K562 (cell line): ENCODE data around the gene LBHD2. TPM values are rescaled to one million over a fixed set of nuclear protein-coding genes. Genes with fewer than 3 reads are reported as not detected.

Source experiments
- ATAC-seq: fragments of 200-7000 bp; cut with Tn5 transposase; 3 replicates; pipeline ENCODE4 v1.9.1; 2020; ENCODE audit warnings: moderate library complexity
- BruUV-seq: library from RNA; stranded (reverse); fragments of 400-500 nt; replicated peaks from 2 replicates; lab custom pipeline; 2021; lab: Mats Ljungman, UMichigan
- CTCF ChIA-PET: fragments of 300-600 bp; formaldehyde crosslinking; extraction: SDS; loops from one replicate; lab custom pipeline; 2021; ENCODE audit warnings: low intra/inter-chr PET ratio; lab: Yijun Ruan, JAX
- POLR2A ChIA-PET: fragments of 300-600, 350-650 bp; sonication (Branson Sonifier 250); formaldehyde crosslinking; extraction: SDS; loops from one replicate; lab custom pipeline; 2021; ENCODE audit warnings: antibody characterized with exemption, inconsistent platforms; lab: Yijun Ruan, JAX
- DNase-seq, 4 experiments: peaks; one replicate each; pipeline versions ENCODE4 v3.0.0 to v3.0.0-alpha.2; 2011 to 2018; ENCODE audit warnings: low spot score in 3 of 4, mixed read lengths in 3 of 4; ENCODE audit errors: extremely low read depth in 1 of 4
- FAIRE-seq: peaks from 2 replicates; lab custom pipeline; 2011; peaks lifted over from hg19 to GRCh38; lab: Jason Lieb, UNC
- H2AFZ ChIP-seq: 2 replicates; pipeline ENCODE4 v1.6.0; 2011; ENCODE audit warnings: low read depth, low read length, control low read depth, inconsistent platforms
- H3K27ac ChIP-seq: fragments of 200-600 bp; 3 replicates; pipeline ENCODE4 v1.8.0; 2011; ENCODE audit warnings: low read depth, mild to moderate bottlenecking, control low read depth, inconsistent platforms, low read length, moderate library complexity, mixed read lengths; ENCODE audit errors: extremely low read depth
- H3K27me3 ChIP-seq, 2 experiments: fragments of 300-600 bp in 1 of 2; 2 replicates in 1 of 2; 3 replicates in 1 of 2; pipeline versions ENCODE4 v1.6.0 to v1.8.0; 2011; ENCODE audit warnings: inconsistent platforms in 2 of 2, low read length in 2 of 2, mild to moderate bottlenecking in 1 of 2, mixed read lengths in 1 of 2, moderate library complexity in 1 of 2; ENCODE audit not compliant: control insufficient read depth in 2 of 2, insufficient read depth in 2 of 2
- H3K36me3 ChIP-seq: fragments of 300-600 bp; 3 replicates; pipeline ENCODE4 v1.8.0; 2011; ENCODE audit warnings: mild to moderate bottlenecking, low read length, inconsistent platforms; ENCODE audit not compliant: control insufficient read depth, insufficient read depth
- H3K4me1 ChIP-seq, 2 experiments: fragments of 200-600 bp in 1 of 2; replicated peaks in 1 of 2; 2 replicates in 1 of 2; 3 replicates in 1 of 2; pipeline versions ENCODE4 v1.5.1 to v1.8.0; 2011; ENCODE audit warnings: inconsistent platforms in 2 of 2, low read length in 2 of 2, mild to moderate bottlenecking in 1 of 2, mixed read lengths in 1 of 2, moderate library complexity in 1 of 2; ENCODE audit not compliant: control insufficient read depth in 2 of 2, insufficient read depth in 2 of 2
- H3K4me2 ChIP-seq: 2 replicates; pipeline ENCODE4 v1.6.1; 2011; ENCODE audit warnings: low read length, control low read depth, inconsistent platforms, mixed read lengths; ENCODE audit not compliant: insufficient read depth
- H3K4me3 ChIP-seq: fragments of 200-600 bp; sonication (generic), shearing (Covaris generic); 2 replicates; pipeline ENCODE4 v1.5.1; 2016; ENCODE audit warnings: control low read depth, inconsistent platforms
- H3K79me2 ChIP-seq: fragments of 200-600 bp; 3 replicates; pipeline ENCODE4 v1.8.0; 2011; ENCODE audit warnings: low read length, inconsistent platforms; ENCODE audit not compliant: control insufficient read depth, insufficient read depth
- H3K9ac ChIP-seq, 2 experiments: 2 replicates each; pipeline versions ENCODE4 v1.6.0 to v1.6.1; 2011; ENCODE audit warnings: low read depth in 2 of 2, low read length in 2 of 2, control low read depth in 1 of 2, inconsistent platforms in 1 of 2, mild to moderate bottlenecking in 1 of 2, mixed read lengths in 1 of 2; ENCODE audit not compliant: insufficient read depth in 1 of 2
- H3K9me1 ChIP-seq: one replicate; pipeline ENCODE4 v1.6.0; 2011; ENCODE audit warnings: inconsistent platforms, mild to moderate bottlenecking, low read length, moderate library complexity; ENCODE audit not compliant: control insufficient read depth, insufficient read depth
- H3K9me3 ChIP-seq: replicated peaks from 2 replicates; pipeline ENCODE4 v1.5.1; 2011; ENCODE audit warnings: low read depth, low read length, inconsistent platforms; ENCODE audit not compliant: control insufficient read depth, insufficient read depth
- H4K20me1 ChIP-seq: replicated peaks from 2 replicates; pipeline ENCODE4 v1.6.1; 2011; ENCODE audit warnings: low read length, inconsistent platforms, mixed read lengths; ENCODE audit not compliant: control insufficient read depth, insufficient read depth
- EGR1 ChIP-seq: fragments of 450-650 bp; conservative IDR thresholded peaks from 2 replicates; pipeline ENCODE4 v1.6.1; 2017; ENCODE audit warnings: mild to moderate bottlenecking
- JUND ChIP-seq, 2 experiments: IDR thresholded peaks; 2 replicates in 1 of 2; 3 replicates in 1 of 2; pipeline ENCODE4 v1.6.1; 2011; ENCODE audit warnings: borderline replicate concordance in 2 of 2, low read depth in 2 of 2, low read length in 2 of 2, improper control_type of control experiment in 1 of 2, missing biosample characterization in 1 of 2, missing genetic modification characterization in 1 of 2, missing genetic modification reagents in 1 of 2
- KDM5B ChIP-seq: fragments of 200-600 bp; sonication (generic); IDR thresholded peaks from 2 replicates; pipeline ENCODE4 v1.6.1; 2012; ENCODE audit warnings: low read depth, mild to moderate bottlenecking, moderate library complexity, low read length, control low read depth, inconsistent platforms; ENCODE audit not compliant: insufficient replicate concordance
- L3MBTL2 ChIP-seq: fragments of 450-650 bp; IDR thresholded peaks from 2 replicates; pipeline ENCODE4 v1.6.1; 2016; ENCODE audit warnings: mild to moderate bottlenecking, moderate library complexity
- LEF1 ChIP-seq: fragments of 450-650 bp; IDR thresholded peaks from 2 replicates; pipeline ENCODE4 v1.6.1; 2016; ENCODE audit warnings: mild to moderate bottlenecking
- MAZ ChIP-seq, 2 experiments: fragments of 450-650 bp in 1 of 2; sonication (generic) in 1 of 2; formaldehyde crosslinking; IDR thresholded peaks in 1 of 2; conservative IDR thresholded peaks in 1 of 2; 2 replicates each; pipeline versions ENCODE4 v1.4.0 to v1.5.0; 2020; ENCODE audit warnings: mild to moderate bottlenecking in 1 of 2, missing genetic modification reagents in 1 of 2
- POLR2G ChIP-seq: fragments of 200-400 bp; formaldehyde crosslinking; IDR thresholded peaks from 2 replicates; pipeline ENCODE4 v1.6.1; 2017; ENCODE audit warnings: low read depth, mild to moderate bottlenecking, antibody characterized with exemption, low read length, moderate library complexity
- RBBP5 ChIP-seq: fragments of 200-600 bp; sonication (generic); IDR thresholded peaks from 2 replicates; pipeline ENCODE4 v1.6.1; 2012; ENCODE audit warnings: borderline replicate concordance, mild to moderate bottlenecking, low read length, control low read depth, inconsistent platforms; ENCODE audit not compliant: insufficient read depth, poor library complexity, severe bottlenecking
- RCOR1 ChIP-seq, 2 experiments: IDR thresholded peaks; 2 replicates each; pipeline ENCODE4 v1.6.1; 2012; ENCODE audit warnings: low read depth in 2 of 2, low read length in 2 of 2, borderline replicate concordance in 1 of 2, improper control_type of control experiment in 1 of 2
- SMARCE1 ChIP-seq: fragments of 450-650 bp; IDR thresholded peaks from 2 replicates; pipeline ENCODE4 v1.7.1; 2016; ENCODE audit warnings: mild to moderate bottlenecking
- TEAD1 ChIP-seq, 2 experiments: fragments of 450-650 bp in 1 of 2; sonication (generic) in 1 of 2; formaldehyde crosslinking; IDR thresholded peaks; 2 replicates each; pipeline versions ENCODE4 v1.4.0 to v1.8.0; 2020 to 2022; ENCODE audit warnings: mild to moderate bottlenecking in 2 of 2, missing genetic modification reagents in 1 of 2
- ZFX ChIP-seq: sonication (generic); formaldehyde crosslinking; IDR thresholded peaks from 2 replicates; pipeline ENCODE4 v1.8.0; 2022; ENCODE audit warnings: mild to moderate bottlenecking, missing genetic modification reagents, moderate library complexity
- WGBS: fragments of 100-300 bp; shearing (Covaris generic); methylation state at CpG from one replicate; pipeline ENCODE4 v1.1.6; 2016; ENCODE audit warnings: low coverage, mixed read lengths; ENCODE audit not compliant: insufficient coverage; ENCODE audit errors: missing lambda C conversion rate; 5-methylcytosine and 5-hydroxymethylcytosine counted together
- in situ Hi-C: fragments of 300-500 bp; cut with MboI; formaldehyde crosslinking; loops from 4 replicates; pipeline ENCODE4 v1.15.0; 2018; ENCODE audit warnings: inconsistent platforms, mixed read lengths
- intact Hi-C: fragments of 100-400 bp; cut with micrococcal nuclease; formaldehyde crosslinking; loops from 2 replicates; pipeline ENCODE4 v1.14.2; 2022
- polyA plus RNA-seq, 8 experiments: library from polyadenylated mRNA; depleted of rRNA in 4 of 8; stranded (reverse) in 5 of 8; unstranded in 3 of 8; fragments of >200 nt; fragmentation: Nextera tagmentation in 2 of 8; fragmentation: Illumina TruSeq in 1 of 8; extraction: Ambion mirVana in 2 of 8; extraction: Trizol in 1 of 8; gene quantifications; 2 replicates each; pipeline versions ENCODE4 v1.2.1 to v1.2.3, GENCODE V29; 2011 to 2014; ENCODE audit warnings: inconsistent platforms in 1 of 8, missing spikeins in 1 of 8
- total RNA-seq, 7 experiments: library from RNA; depleted of rRNA in 6 of 7; stranded (reverse); fragments of >200 nt in 6 of 7; fragmentation: Illumina TruSeq in 2 of 7; extraction: Trizol in 2 of 7; gene quantifications; 2 replicates each; pipeline versions ENCODE4 v1.2.1 to v1.2.3, GENCODE V29; 2011 to 2021; ENCODE audit warnings: low replicate concordance in 1 of 7
- TF ChIP-seq, protein P1 (sequence below): fragments of 450-650 bp; conservative IDR thresholded peaks from 2 replicates; pipeline ENCODE4 v1.6.1; 2016; ENCODE audit warnings: missing genetic modification characterization, low read depth, mild to moderate bottlenecking, missing compliant biosample characterization, moderate library complexity
- TF ChIP-seq, protein P2 (sequence below), 2 experiments: fragments of 150-350 bp in 1 of 2; IDR thresholded peaks; 2 replicates each; pipeline ENCODE4 v1.6.1; 2012 to 2016; ENCODE audit warnings: low read depth in 2 of 2, low read length in 2 of 2, mild to moderate bottlenecking in 1 of 2, moderate library complexity in 1 of 2

The LBHD2 gene
- total and polyA plus RNA-seq, 9 of the 15 experiments (the other 6 are each of a cell fraction or from before 2014, with no cell fraction given) = not detected

DNA sequence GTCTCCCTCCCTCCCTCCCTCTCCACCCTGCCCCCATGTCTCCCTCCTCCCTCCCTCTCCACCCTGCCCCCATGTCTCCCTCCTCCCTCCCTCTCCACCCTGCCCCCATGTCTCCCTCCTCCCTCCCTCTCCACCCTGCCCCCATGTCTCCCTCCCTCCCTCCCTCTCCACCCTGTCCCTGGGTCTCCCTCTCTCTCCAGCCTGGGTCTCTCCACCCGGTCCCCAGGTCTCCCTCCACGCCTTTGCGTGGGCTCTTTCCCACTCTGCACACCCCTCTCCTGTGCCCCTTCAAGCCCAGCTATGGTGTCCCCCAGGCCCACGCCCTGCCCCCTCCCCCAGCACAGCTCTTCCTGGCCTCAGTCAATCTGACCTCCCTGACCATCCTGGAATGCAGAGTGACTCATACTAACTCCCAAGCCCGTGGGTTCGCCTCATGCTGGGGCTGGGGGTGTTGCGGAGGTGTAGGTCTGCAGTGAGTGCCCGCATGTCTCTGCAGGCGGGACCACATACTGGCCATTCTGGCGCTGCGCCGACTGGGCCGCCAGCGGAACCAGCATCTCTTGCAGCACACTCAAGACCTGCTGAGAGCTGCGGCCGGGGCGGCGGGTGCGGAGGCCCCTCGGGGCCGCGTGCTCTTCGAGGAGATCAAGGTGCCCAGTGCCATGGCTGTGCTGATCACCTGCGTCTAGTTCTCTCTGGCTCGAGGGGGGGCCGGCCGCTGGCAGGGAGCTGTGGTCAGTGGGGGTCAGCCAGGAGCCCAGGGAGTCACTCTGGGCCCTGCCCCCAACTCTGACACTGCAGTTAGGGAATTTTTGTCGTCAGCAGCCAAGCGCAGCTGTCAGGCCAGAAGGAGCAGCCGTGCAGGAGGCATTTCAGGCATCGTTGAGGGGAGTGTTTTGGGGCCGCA lies 25.8 kb downstream of the LBHD2 start:
- no peak overlapping the region for H2AFZ ChIP-seq
- H3K4me2 ChIP-seq = peak overlapping the region; percentile 26; the same call in 1 of the 2 replicates
- no peaks in the 10 kb centered on the region for H3K36me3 ChIP-seq
- H3K9me1 ChIP-seq = no peaks in the 10 kb centered on the region
- peaks cover 51 to 92% of the 10 kb centered on the region in 2 experiments for H3K4me1 ChIP-seq
- TSS peak; percentile 34 for BruUV-seq
- H3K79me2 ChIP-seq = no peaks in the 10 kb centered on the region; the same call in 1 of the 3 replicates
- H4K20me1 ChIP-seq = no peaks in the 10 kb centered on the region
- intact Hi-C loops = no loop called here
- ChIA-PET CTCF (no interaction called here), POLR2A (interaction anchor here (0.6 to 1.3 kb wide), 3 partner anchors 9 to 233 kb away, joined by 3 to 4 read pairs (median 3); no protein-coding TSS in a partner anchor)
- H3K4me3 ChIP-seq = no peak overlapping the region
- H3K9me3 ChIP-seq = no peaks in the 10 kb centered on the region
- peak overlapping the region in 1 of 2 experiments; percentile 87; a peak in 2 of 4 replicates for H3K9ac ChIP-seq
- FAIRE-seq = peak; percentile 35
- no peaks in the 10 kb centered on the region for H3K27me3 ChIP-seq
- DNase-seq = peak; percentile 19 to 54 (median 32)
- 6% methylated on average over 9 of the region's 32 CpGs for WGBS
- in situ Hi-C loops = loop anchor here (10.0 kb wide), 1 partner anchor 185 kb away; no protein-coding TSS in a partner anchor
- peak overlapping the region; percentile 65; the same call in 2 of the 3 replicates for H3K27ac ChIP-seq
- ATAC-seq = peak; percentile 11
- TF ChIP-seq EGR1 (peak; percentile 94), POLR2G (0 out of 2 replicates have a peak, but pooled peaks have one; percentile 43), MAZ (CRISPR knock-in tag; conservative IDR thresholded peaks at IDR 0.05 in 1 of 2, IDR thresholded peaks at IDR 0.05 in 1 of 2) (peak in 1 of 2 experiments; percentile 15; a peak in 1 of 4 replicates), KDM5B (no peak), JUND (IDR thresholded peaks at IDR 0.05; ENCODE audit: borderline replicate concordance, low read depth, low read length) (peak; percentile 88), JUND (tag; IDR thresholded peaks at IDR 0.05; ENCODE audit: borderline replicate concordance, low read depth, low read length) (peak; percentile 78; the same call in 2 of the 3 replicates), RBBP5 (peak; percentile 24), L3MBTL2 (peak; percentile 74), ZFX (CRISPR knock-in tag) (no peak), TEAD1 (CRISPR knock-in tag; IDR thresholded peaks at IDR 0.05) (peak in 1 of 2 experiments; percentile 93; a peak in 2 of 4 replicates), LEF1 (peak; percentile 56), RCOR1 (IDR thresholded peaks at IDR 0.05; ENCODE audit: borderline replicate concordance in 1 of 2, low read depth in 2 of 2, low read length in 2 of 2) (peak in 1 of 2 experiments; percentile 78; a peak in 1 of 4 replicates), SMARCE1 (peak; percentile 59; the same call in 1 of the 2 replicates)
- TF ChIP-seq, protein P1, sequence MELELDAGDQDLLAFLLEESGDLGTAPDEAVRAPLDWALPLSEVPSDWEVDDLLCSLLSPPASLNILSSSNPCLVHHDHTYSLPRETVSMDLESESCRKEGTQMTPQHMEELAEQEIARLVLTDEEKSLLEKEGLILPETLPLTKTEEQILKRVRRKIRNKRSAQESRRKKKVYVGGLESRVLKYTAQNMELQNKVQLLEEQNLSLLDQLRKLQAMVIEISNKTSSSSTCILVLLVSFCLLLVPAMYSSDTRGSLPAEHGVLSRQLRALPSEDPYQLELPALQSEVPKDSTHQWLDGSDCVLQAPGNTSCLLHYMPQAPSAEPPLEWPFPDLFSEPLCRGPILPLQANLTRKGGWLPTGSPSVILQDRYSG (tag) = peak; percentile 47; the same call in 1 of the 2 replicates
- TF ChIP-seq, protein P2, sequence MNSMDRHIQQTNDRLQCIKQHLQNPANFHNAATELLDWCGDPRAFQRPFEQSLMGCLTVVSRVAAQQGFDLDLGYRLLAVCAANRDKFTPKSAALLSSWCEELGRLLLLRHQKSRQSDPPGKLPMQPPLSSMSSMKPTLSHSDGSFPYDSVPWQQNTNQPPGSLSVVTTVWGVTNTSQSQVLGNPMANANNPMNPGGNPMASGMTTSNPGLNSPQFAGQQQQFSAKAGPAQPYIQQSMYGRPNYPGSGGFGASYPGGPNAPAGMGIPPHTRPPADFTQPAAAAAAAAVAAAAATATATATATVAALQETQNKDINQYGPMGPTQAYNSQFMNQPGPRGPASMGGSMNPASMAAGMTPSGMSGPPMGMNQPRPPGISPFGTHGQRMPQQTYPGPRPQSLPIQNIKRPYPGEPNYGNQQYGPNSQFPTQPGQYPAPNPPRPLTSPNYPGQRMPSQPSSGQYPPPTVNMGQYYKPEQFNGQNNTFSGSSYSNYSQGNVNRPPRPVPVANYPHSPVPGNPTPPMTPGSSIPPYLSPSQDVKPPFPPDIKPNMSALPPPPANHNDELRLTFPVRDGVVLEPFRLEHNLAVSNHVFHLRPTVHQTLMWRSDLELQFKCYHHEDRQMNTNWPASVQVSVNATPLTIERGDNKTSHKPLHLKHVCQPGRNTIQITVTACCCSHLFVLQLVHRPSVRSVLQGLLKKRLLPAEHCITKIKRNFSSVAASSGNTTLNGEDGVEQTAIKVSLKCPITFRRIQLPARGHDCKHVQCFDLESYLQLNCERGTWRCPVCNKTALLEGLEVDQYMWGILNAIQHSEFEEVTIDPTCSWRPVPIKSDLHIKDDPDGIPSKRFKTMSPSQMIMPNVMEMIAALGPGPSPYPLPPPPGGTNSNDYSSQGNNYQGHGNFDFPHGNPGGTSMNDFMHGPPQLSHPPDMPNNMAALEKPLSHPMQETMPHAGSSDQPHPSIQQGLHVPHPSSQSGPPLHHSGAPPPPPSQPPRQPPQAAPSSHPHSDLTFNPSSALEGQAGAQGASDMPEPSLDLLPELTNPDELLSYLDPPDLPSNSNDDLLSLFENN (IDR thresholded peaks at IDR 0.05; ENCODE audit: low read depth in 2 of 2, low read length in 2 of 2) = no peak
